GM10847 (cell line): Measurements from ENCODE around the gene SYT9.

Experiments
- POLR2A ChIP-seq: IDR thresholded peaks from 2 replicates; pipeline ENCODE4 v1.6.1; 2011; ENCODE audit not compliant: insufficient read length; ENCODE audit errors: extremely low read depth

The SYT9 gene

GRCh38 chr11:7512525-7513233 lies 261.0 kb downstream of the SYT9 start:
- TF ChIP-seq POLR2A: no peak

GRCh38 chr11:7513234-7514098 lies 261.8 kb downstream of the SYT9 start, which contains the start of gene PPFIBP2:
PPFIBP2 (plus strand) TSS chr11:7513999; CDS start chr11:7549476, 35,477 bp downstream.
- TF ChIP-seq POLR2A: peak; percentile 70

GRCh38 chr11:7514099-7514591 lies 262.4 kb downstream of the SYT9 start:
- TF ChIP-seq POLR2A: no peak

- TF ChIP-seq POLR2A: no peak
Measured at GRCh38 chr11:7515447-7515886, 263.8 kb downstream of the SYT9 start.

DNA sequence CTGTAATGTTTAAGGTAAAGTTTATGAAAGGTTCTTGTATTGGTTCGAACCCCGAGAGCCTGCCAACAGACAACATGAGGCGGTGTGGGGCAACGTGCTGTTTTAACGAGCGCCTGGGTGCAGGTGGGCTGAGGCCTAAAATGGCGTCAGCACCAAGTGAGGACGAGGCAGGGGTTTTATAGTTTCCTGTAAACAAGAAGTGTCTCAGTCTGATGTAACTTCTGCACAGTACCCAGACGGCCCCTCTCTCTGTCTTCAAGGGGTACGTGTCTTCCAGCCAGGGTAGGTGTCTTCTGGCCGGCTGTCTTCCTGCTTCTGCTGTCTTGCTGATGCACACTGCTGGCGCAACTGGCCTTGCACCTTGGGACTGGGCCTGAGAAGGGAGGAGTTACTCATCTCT lies 264.8 kb downstream of the SYT9 start:
- no peak for TF ChIP-seq POLR2A
